Mucosa of descending colon (tissue), 3 donors: ENCODE measurements around the gene AP1M1. TPM values are rescaled to one million over a fixed set of nuclear protein-coding genes. Genes with fewer than 3 reads are reported as not detected.

Source experiments
- ATAC-seq: fragments of 200-7000 bp; cut with Tn5 transposase; one replicate; pipeline ENCODE4 v1.9.1; 2020; ENCODE audit warnings: mild to moderate bottlenecking, moderate library complexity
- DNase-seq, 3 donors: peaks; one replicate each; pipeline ENCODE4 v3.0.0-alpha.2; 2020
- H3K36me3 ChIP-seq: fragments of 200-600 bp; one replicate; pipeline ENCODE4 v1.8.0; 2021; ENCODE audit warnings: low read depth, mild to moderate bottlenecking
- H3K4me1 ChIP-seq: fragments of 200-600 bp; one replicate; pipeline ENCODE4 v1.8.0; 2021; ENCODE audit warnings: low read depth, mild to moderate bottlenecking
- H3K4me3 ChIP-seq: fragments of 200-600 bp; one replicate; pipeline ENCODE4 v1.8.0; 2021; ENCODE audit warnings: mild to moderate bottlenecking
- H3K9me3 ChIP-seq: fragments of 200-600 bp; one replicate; pipeline ENCODE4 v1.8.0; 2021; ENCODE audit warnings: mild to moderate bottlenecking
- intact Hi-C, 2 donors: fragments of 100-400 bp; cut with DNase I in 1 of 2; cut with micrococcal nuclease in 1 of 2; formaldehyde crosslinking; loops; one replicate each; pipeline versions ENCODE4 v1.11.0 to v1.11.1; 2022; cut with DNase I, micrococcal nuclease
- total RNA-seq, 3 donors: library from RNA; stranded (reverse); fragmentation: NEBNext Ultra II Directional in 2 of 3; extraction: Animal tissue kit (Norgen Biotek cat#: 25700) in 2 of 3; gene quantifications; one replicate each; pipeline versions ENCODE4 v1.2.1 to v1.2.4, GENCODE V29; 2021 to 2023
- TF ChIP-seq, protein P1 (sequence below): fragments of 200-600 bp; IDR thresholded peaks from one replicate; pipeline ENCODE4 v1.8.0; 2022; ENCODE audit warnings: antibody characterized with exemption, mild to moderate bottlenecking
- donor health status: DM: no; HTN: no; CAD: no; lungs with moderate emphysema.
- donor health status: DM: no; HTN: no; CAD: no.
- donor health status: DM: no; HTN: yes; CAD: no.

AP1M1 gene
- total RNA-seq, 3 donors from 2014 or later, result 26.3 to 59.3 (median 33.2) TPM

DNA sequence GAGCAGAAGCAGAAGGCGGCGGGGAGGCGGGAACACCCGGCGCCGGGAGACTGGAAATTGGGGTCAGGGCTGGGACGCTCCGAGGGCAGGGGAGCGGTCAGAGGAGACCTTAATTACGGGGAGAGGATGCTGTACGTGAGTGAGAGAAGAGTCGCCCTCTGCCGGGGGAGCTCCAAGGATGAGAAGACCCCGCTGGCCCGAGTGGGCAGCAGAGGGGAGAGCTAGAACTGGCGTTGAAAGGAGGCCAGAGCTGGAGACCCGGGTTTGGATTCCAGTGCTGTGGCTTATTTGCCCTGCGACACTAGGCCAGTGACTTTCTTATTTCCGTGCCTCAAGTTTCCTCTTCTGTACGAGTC, 12.0 kb upstream of the AP1M1 start:
- DNase-seq, result peak in 2 of 3 donors; percentile 60 to 64
- H3K36me3 ChIP-seq, result no peaks in the 10 kb centered on the region
- intact Hi-C loops, result loop anchor here (5.0 to 10.0 kb wide), 3 partner anchors 143 to 561 kb away; no protein-coding TSS in a partner anchor
- peak overlapping the region; percentile 88 for H3K4me3 ChIP-seq
- H3K4me1 ChIP-seq, result peaks cover 11% of the 10 kb centered on the region
- TF ChIP-seq, protein P1, sequence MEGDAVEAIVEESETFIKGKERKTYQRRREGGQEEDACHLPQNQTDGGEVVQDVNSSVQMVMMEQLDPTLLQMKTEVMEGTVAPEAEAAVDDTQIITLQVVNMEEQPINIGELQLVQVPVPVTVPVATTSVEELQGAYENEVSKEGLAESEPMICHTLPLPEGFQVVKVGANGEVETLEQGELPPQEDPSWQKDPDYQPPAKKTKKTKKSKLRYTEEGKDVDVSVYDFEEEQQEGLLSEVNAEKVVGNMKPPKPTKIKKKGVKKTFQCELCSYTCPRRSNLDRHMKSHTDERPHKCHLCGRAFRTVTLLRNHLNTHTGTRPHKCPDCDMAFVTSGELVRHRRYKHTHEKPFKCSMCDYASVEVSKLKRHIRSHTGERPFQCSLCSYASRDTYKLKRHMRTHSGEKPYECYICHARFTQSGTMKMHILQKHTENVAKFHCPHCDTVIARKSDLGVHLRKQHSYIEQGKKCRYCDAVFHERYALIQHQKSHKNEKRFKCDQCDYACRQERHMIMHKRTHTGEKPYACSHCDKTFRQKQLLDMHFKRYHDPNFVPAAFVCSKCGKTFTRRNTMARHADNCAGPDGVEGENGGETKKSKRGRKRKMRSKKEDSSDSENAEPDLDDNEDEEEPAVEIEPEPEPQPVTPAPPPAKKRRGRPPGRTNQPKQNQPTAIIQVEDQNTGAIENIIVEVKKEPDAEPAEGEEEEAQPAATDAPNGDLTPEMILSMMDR, result peak; percentile 1
- ATAC-seq, result peak; percentile 45
- no peaks in the 10 kb centered on the region for H3K9me3 ChIP-seq

DNA sequence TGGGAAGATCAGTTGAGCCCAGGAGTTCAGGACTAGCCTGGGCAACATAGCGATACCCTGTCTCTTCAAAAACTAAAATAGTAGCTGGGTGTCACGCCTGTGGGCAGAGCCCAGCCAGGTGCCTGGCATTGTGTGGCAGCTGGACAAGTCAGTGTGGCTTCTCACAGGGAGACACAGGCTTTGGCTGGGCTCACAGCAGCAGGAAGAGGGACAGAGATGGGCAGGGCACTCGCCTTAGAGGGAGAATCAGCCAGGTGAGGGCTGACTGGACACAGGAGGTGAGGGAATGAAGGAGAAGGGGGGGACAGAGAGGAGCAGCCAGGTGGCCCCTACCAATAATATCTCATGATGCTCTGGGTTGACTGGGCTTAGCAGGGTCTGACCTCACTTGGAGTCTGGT, 9.2 kb upstream of the AP1M1 start:
- H3K9me3 ChIP-seq, result no peaks in the 10 kb centered on the region
- H3K4me3 ChIP-seq, result no peak overlapping the region
- H3K36me3 ChIP-seq, result peaks cover 9% of the 10 kb centered on the region
- peaks cover 11% of the 10 kb centered on the region for H3K4me1 ChIP-seq
- intact Hi-C loops, result loop anchor here (5.0 to 10.0 kb wide), 3 partner anchors 146 to 564 kb away; no protein-coding TSS in a partner anchor
- TF ChIP-seq, protein P1, result no peak
- DNase-seq (no peak), ATAC-seq (no peak)

DNA sequence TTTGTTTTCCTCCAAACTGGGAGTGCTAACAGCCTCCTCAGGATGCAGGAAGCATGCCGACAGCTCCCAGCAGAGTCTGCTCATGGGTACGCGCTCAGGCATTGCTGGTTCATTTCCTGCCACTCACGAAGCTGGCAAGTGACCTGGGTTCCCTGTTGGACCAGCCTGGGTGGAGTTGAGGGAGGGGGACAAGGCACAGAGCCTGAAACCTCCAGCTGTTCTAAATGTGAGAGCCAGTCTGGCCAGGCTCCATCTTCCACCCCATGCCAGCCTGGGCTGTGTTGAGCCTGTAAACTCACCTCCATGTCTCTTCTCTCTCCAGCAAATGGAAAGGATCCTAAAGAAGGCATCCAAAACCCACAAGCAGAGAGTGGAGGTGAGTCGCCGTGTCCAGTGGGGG, 7.5 kb upstream of the AP1M1 start:
- DNase-seq (no peak), ATAC-seq (no peak)
- no peak overlapping the region for H3K4me3 ChIP-seq
- H3K36me3 ChIP-seq, result peaks cover 9% of the 10 kb centered on the region
- peaks cover 11% of the 10 kb centered on the region for H3K4me1 ChIP-seq
- intact Hi-C loops, result no loop called here
- TF ChIP-seq, protein P1, result no peak
- H3K9me3 ChIP-seq, result no peaks in the 10 kb centered on the region

DNA sequence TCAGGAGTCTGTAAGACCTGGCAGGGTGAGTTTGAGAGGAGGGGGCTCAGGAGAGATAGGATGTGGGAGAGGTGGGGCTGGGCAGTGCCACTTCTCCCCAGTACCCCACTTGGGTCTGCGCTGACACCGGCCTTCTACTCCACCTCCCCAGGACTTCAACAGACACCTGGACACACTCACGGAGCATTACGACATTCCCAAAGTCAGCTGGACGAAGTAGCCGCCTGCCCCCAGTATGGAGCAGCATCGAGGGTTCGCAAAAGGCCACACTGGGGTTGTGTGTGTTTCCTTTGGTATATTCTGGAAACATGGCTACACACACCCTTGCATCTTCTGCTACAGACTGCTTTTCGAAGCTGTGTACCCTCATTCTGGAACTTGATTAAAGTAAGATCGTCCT, 7.0 kb upstream of the AP1M1 start:
- ATAC-seq (no peak), DNase-seq (no peak)
- Histone ChIP-seq H3K4me3 (no peak overlapping the region), H3K36me3 (peaks cover 9% of the 10 kb centered on the region), H3K4me1 (peaks cover 11% of the 10 kb centered on the region), H3K9me3 (no peaks in the 10 kb centered on the region)
- TF ChIP-seq, protein P1, result no peak
- intact Hi-C loops, result no loop called here

DNA sequence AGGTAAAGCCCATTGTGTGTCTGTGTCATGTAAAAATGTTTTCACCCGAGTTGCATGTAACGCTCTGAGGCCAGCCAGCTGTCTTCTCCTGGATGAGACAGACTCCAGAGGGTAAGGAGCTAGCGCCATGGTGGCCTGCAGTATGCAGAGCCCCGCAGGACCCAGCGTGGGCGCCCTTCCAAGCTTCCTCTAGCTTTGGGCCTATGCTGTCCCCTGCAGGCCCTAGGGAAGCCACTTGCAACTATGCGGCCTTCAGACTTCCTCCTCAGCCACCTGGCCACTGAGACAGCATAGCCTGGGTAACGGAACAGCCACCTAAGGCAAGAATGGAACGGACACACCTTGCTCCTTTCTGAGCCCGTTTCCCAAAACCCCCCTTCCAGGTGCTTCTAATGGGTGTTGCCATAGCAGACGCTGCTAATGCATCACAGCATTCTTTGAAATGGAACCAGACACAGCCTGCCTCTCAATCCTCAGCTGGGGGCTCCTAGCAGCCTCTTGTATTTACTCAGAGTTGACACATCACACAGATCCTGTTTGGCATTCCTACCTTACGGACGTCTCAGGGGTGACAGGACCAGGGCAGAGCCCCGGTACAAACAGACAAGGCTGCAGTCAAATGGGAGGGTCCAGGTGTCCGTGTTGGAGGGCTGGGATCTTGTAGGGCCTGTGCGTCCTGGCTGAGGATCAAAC, 6.3 kb upstream of the AP1M1 start:
- DNase-seq (no peak), ATAC-seq (no peak)
- intact Hi-C loops, result no loop called here
- Histone ChIP-seq H3K4me1 (peaks cover 7% of the 10 kb centered on the region), H3K4me3 (no peak overlapping the region), H3K36me3 (peaks cover 9% of the 10 kb centered on the region), H3K9me3 (no peaks in the 10 kb centered on the region)
- TF ChIP-seq, protein P1, result no peak

DNA sequence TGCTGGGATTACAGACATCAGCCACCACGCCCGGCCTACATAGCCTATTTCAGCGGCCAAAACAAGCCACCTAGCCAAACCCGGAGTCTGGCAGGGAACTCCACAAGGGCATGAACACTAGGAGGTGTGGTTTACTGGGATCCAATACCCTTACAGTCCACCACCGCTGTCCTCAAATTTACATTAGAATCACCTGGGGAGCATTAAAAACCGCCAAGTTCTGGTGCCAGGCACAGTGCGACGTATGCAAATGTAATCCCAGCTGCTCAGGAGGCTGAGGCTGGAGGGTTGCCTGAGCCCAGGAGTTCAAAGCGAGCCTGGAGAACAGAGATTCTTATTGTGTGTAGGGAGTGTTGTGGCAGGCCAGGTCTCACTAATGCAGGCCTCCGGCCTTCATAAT, 4.2 kb upstream of the AP1M1 start:
- peaks cover 12% of the 10 kb centered on the region for H3K4me1 ChIP-seq
- intact Hi-C loops, result no loop called here
- ATAC-seq (no peak), DNase-seq (no peak)
- peaks cover 9% of the 10 kb centered on the region for H3K36me3 ChIP-seq
- H3K9me3 ChIP-seq, result no peaks in the 10 kb centered on the region
- no peak overlapping the region for H3K4me3 ChIP-seq
- TF ChIP-seq, protein P1, result no peak
